Upper lobe of left lung (tissue), 4 donors: ENCODE measurements around the gene CELF3.

ENCODE experiments used
- CTCF ChIP-seq, 6 experiments: fragments of 450-650 bp in 4 of 6; fragments of 200-600 bp in 2 of 6; sonication (generic) in 2 of 6; IDR thresholded peaks; one replicate each; pipeline ENCODE4 v1.5.1; 2016 to 2019; ENCODE audit warnings: antibody characterized with exemption in 6 of 6
- EP300 ChIP-seq, 4 donors: sonication (generic); formaldehyde crosslinking; IDR thresholded peaks; one replicate each; pipeline ENCODE4 v1.5.1; 2017; ENCODE audit warnings: antibody characterized with exemption in 4 of 4, control low read depth in 2 of 4
- POLR2A ChIP-seq, 4 donors: fragments of 450-650 bp; IDR thresholded peaks; one replicate each; pipeline ENCODE4 v1.5.1; 2016 to 2017; ENCODE audit warnings: antibody characterized with exemption in 4 of 4, mild to moderate bottlenecking in 2 of 4
- POLR2AphosphoS5 ChIP-seq, 2 donors: sonication (generic); formaldehyde crosslinking; IDR thresholded peaks; one replicate each; pipeline ENCODE4 v1.5.1; 2017; ENCODE audit warnings: antibody characterized with exemption in 2 of 2

- TF ChIP-seq CTCF (IDR thresholded peaks at IDR 0.05) (no peak), EP300 (IDR thresholded peaks at IDR 0.05) (no peak), POLR2AphosphoS5 (IDR thresholded peaks at IDR 0.05) (no peak), POLR2A (IDR thresholded peaks at IDR 0.05) (no peak)
Measured at GRCh38 chr1:151702936-151703335, 13.7 kb downstream of the CELF3 start.
